Endothelial cell of umbilical vein (primary cell): Measurements from ENCODE around the gene ITGAE. TPM values are rescaled to one million over a fixed set of nuclear protein-coding genes. Genes with fewer than 3 reads are reported as not detected.

Source experiments
- BruUV-seq: library from RNA; stranded (reverse); fragments of 400-500 nt; replicated peaks from 2 replicates; lab custom pipeline; 2021; lab: Mats Ljungman, UMichigan
- CTCF ChIA-PET: fragments of 300-600, 350-600 bp; sonication (Branson Sonifier 250); formaldehyde crosslinking; loops from one replicate; lab custom pipeline; 2021; ENCODE audit warnings: antibody characterized with exemption, inconsistent platforms; lab: Charles Lee
- POLR2A ChIA-PET: fragments of 300-600, 350-600 bp; sonication (Branson Sonifier 250); formaldehyde crosslinking; loops from one replicate; lab custom pipeline; 2021; ENCODE audit warnings: antibody characterized with exemption, inconsistent platforms; lab: Charles Lee
- DNase-seq: peaks from one replicate; pipeline ENCODE4 v3.0.0-alpha.2; 2011; ENCODE audit warnings: low read depth, low spot score
- FAIRE-seq: peaks from 2 replicates; lab custom pipeline; 2011; peaks lifted over from hg19 to GRCh38; lab: Jason Lieb, UNC
- H2AFZ ChIP-seq: 2 replicates; pipeline ENCODE4 v1.6.0; 2012; ENCODE audit warnings: low read depth, low read length, control low read depth, inconsistent platforms
- H3K27ac ChIP-seq: 2 replicates; pipeline ENCODE4 v1.5.1; 2011; ENCODE audit warnings: low read depth, mild to moderate bottlenecking, control low read depth, low read length, moderate library complexity; ENCODE audit not compliant: insufficient read depth
- H3K27me3 ChIP-seq, 2 experiments: 2 replicates each; pipeline versions ENCODE4 v1.6.0 to v1.6.1; 2011; ENCODE audit warnings: low read length in 2 of 2, mixed read lengths in 1 of 2; ENCODE audit not compliant: control insufficient read depth in 2 of 2, insufficient read depth in 2 of 2
- H3K36me3 ChIP-seq, 2 experiments: 2 replicates in 1 of 2; 3 replicates in 1 of 2; pipeline ENCODE4 v1.5.1; 2011; ENCODE audit warnings: low read length in 2 of 2, mild to moderate bottlenecking in 1 of 2, moderate library complexity in 1 of 2; ENCODE audit not compliant: control insufficient read depth in 2 of 2, insufficient read depth in 2 of 2; ENCODE audit errors: extremely low read depth in 1 of 2
- H3K4me1 ChIP-seq: 3 replicates; pipeline ENCODE4 v1.5.1; 2011; ENCODE audit warnings: mild to moderate bottlenecking, low read length; ENCODE audit not compliant: control insufficient read depth, insufficient read depth; ENCODE audit errors: extremely low read depth
- H3K4me2 ChIP-seq: 2 replicates; pipeline ENCODE4 v1.6.1; 2011; ENCODE audit warnings: low read length, control low read depth, mixed read lengths; ENCODE audit not compliant: insufficient read depth
- H3K4me3 ChIP-seq, 3 experiments: fragments of 200-600 bp in 1 of 3; sonication (generic), shearing (Covaris generic) in 1 of 3; replicated peaks in 1 of 3; 2 replicates each; pipeline ENCODE4 v1.5.1; 2011 to 2016; ENCODE audit warnings: control low read depth in 3 of 3, low read length in 3 of 3, mild to moderate bottlenecking in 2 of 3, inconsistent platforms in 1 of 3, low read depth in 1 of 3, moderate library complexity in 1 of 3; ENCODE audit not compliant: insufficient read depth in 1 of 3
- H3K79me2 ChIP-seq: 2 replicates; pipeline ENCODE4 v1.6.0; 2012; ENCODE audit warnings: low read length, inconsistent platforms; ENCODE audit not compliant: control insufficient read depth, insufficient read depth
- H3K9ac ChIP-seq: replicated peaks from 2 replicates; pipeline ENCODE3; 2011; ENCODE audit warnings: low read length, control low read depth; ENCODE audit not compliant: insufficient read depth; ENCODE audit errors: extremely low read depth
- H3K9me1 ChIP-seq: replicated peaks from 3 replicates; pipeline ENCODE4 v1.6.0; 2011; ENCODE audit warnings: mild to moderate bottlenecking, low read length; ENCODE audit not compliant: control insufficient read depth, insufficient read depth; ENCODE audit errors: extremely low read depth
- H3K9me3 ChIP-seq: replicated peaks from 2 replicates; pipeline ENCODE4 v1.5.1; 2012; ENCODE audit warnings: low read length, inconsistent platforms; ENCODE audit not compliant: control insufficient read depth, insufficient read depth
- H4K20me1 ChIP-seq: replicated peaks from 2 replicates; pipeline ENCODE3; 2011; ENCODE audit warnings: mild to moderate bottlenecking, low read length; ENCODE audit not compliant: control insufficient read depth, insufficient read depth; ENCODE audit errors: extremely low read depth
- EZH2 ChIP-seq: IDR thresholded peaks from 2 replicates; pipeline ENCODE4 v1.6.1; 2012; ENCODE audit warnings: borderline replicate concordance, low read depth, mild to moderate bottlenecking, moderate library complexity, low read length, inconsistent platforms; ENCODE audit not compliant: severe bottlenecking
- FOS ChIP-seq: IDR thresholded peaks from 2 replicates; pipeline ENCODE4 v1.6.1; 2011; ENCODE audit warnings: mild to moderate bottlenecking, low read length, moderate library complexity, borderline replicate concordance; ENCODE audit not compliant: insufficient read depth
- GATA2 ChIP-seq: IDR thresholded peaks from 2 replicates; pipeline ENCODE4 v1.7.0; 2011; ENCODE audit warnings: low read depth, mild to moderate bottlenecking, moderate library complexity, mixed read lengths, low read length; ENCODE audit not compliant: insufficient read length, insufficient read depth
- JUN ChIP-seq: IDR thresholded peaks from 2 replicates; pipeline ENCODE4 v1.6.1; 2011; ENCODE audit warnings: borderline replicate concordance, low read depth; ENCODE audit not compliant: insufficient read length, insufficient read depth
- MYC ChIP-seq: IDR thresholded peaks from one replicate; pipeline ENCODE4 v1.6.1; 2011; ENCODE audit warnings: mild to moderate bottlenecking, low read depth, low read length
- POLR2A ChIP-seq: IDR thresholded peaks from 2 replicates; pipeline ENCODE4 v1.6.1; 2012; ENCODE audit warnings: low read depth, mild to moderate bottlenecking, control low read depth, low read length
- POLR2AphosphoS5 ChIP-seq: IDR thresholded peaks from 2 replicates; pipeline ENCODE4 v1.6.1; 2012; ENCODE audit warnings: low read depth, mild to moderate bottlenecking, control low read depth, low read length, moderate library complexity; ENCODE audit not compliant: insufficient read depth
- dilution Hi-C: fragments of 300-500 bp; cut with MboI; formaldehyde crosslinking; loops from one replicate; pipeline ENCODE4 v1.15.0; 2019; ENCODE audit warnings: low sequenced_read_pairs; ENCODE audit not compliant: extremely low pct_ligation_motif_present
- intact Hi-C: fragments of 100-400 bp; cut with micrococcal nuclease; formaldehyde crosslinking; loops from one replicate; pipeline ENCODE4 v1.10.0; 2022
- polyA plus RNA-seq, 4 experiments: library from polyadenylated mRNA; depleted of rRNA in 3 of 4; stranded (reverse) in 3 of 4; unstranded in 1 of 4; fragments of >200 nt; gene quantifications; 2 replicates each; pipeline versions ENCODE4 v1.2.1 to v1.2.3, GENCODE V29; 2011 to 2012; ENCODE audit warnings: missing spikeins in 1 of 4
- total RNA-seq: library from RNA; stranded (reverse); gene quantifications from 2 replicates; pipeline ENCODE4 v1.2.3, GENCODE V29; 2021
- TF ChIP-seq, protein P1 (sequence below), 2 donors: IDR thresholded peaks; 1 replicate in 1 of 2; 2 replicates in 1 of 2; pipeline ENCODE4 v1.5.1; 2011; ENCODE audit warnings: low read length in 2 of 2, mild to moderate bottlenecking in 2 of 2, moderate library complexity in 2 of 2, control low read depth in 1 of 2, inconsistent platforms in 1 of 2, low read depth in 1 of 2; ENCODE audit not compliant: insufficient read depth in 1 of 2; ENCODE audit errors: extremely low read depth in 1 of 2
- TF ChIP-seq, protein P2 (sequence below): IDR thresholded peaks from 2 replicates; pipeline ENCODE4 v1.6.1; 2011; ENCODE audit not compliant: insufficient read depth, insufficient read length

ITGAE gene
- total and polyA plus RNA-seq, 2 donors (not counting 3 experiments of a cell fraction or from before 2014, with no cell fraction given) = 29.6 to 71.6 TPM

DNA sequence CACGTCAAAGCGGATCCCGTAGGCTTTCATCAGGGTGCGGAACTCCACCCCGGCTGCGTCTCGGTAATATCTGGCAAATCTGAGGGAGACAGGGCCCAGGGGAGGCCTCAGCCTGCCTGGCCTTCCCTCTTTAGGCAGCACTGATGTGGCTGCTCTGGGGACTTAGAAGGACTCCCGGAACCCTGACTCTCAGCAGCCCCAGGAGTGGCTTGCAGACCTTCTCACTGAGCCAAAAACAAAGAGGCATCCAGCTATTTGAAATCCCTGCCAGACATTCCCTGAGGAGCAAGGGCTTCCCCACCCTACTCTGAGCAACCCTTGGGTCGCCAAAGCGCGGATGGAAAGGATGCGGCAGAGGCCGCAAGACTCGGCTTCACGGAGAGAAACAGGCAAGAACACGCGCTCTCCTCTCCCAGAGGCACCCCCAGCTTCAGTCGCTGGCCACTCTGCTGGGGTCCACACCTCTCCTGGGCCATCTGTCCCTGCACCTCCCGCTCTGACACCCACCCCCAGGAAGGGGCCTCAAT lies 112.9 kb downstream of the ITGAE start:
- H4K20me1 ChIP-seq = no peaks in the 10 kb centered on the region
- ChIA-PET CTCF (interaction anchor here (1.1 kb wide), 2 partner anchors 12 to 50 kb away, joined by 3 to 4 read pairs; no protein-coding TSS in a partner anchor), POLR2A (no interaction called here)
- peaks cover 0 to 5% of the 10 kb centered on the region in 2 experiments for H3K27me3 ChIP-seq
- no peaks in the 10 kb centered on the region for H3K36me3 ChIP-seq
- H3K4me3 ChIP-seq = no peak overlapping the region
- no peak overlapping the region for H3K9ac ChIP-seq
- TF ChIP-seq, protein P1, sequence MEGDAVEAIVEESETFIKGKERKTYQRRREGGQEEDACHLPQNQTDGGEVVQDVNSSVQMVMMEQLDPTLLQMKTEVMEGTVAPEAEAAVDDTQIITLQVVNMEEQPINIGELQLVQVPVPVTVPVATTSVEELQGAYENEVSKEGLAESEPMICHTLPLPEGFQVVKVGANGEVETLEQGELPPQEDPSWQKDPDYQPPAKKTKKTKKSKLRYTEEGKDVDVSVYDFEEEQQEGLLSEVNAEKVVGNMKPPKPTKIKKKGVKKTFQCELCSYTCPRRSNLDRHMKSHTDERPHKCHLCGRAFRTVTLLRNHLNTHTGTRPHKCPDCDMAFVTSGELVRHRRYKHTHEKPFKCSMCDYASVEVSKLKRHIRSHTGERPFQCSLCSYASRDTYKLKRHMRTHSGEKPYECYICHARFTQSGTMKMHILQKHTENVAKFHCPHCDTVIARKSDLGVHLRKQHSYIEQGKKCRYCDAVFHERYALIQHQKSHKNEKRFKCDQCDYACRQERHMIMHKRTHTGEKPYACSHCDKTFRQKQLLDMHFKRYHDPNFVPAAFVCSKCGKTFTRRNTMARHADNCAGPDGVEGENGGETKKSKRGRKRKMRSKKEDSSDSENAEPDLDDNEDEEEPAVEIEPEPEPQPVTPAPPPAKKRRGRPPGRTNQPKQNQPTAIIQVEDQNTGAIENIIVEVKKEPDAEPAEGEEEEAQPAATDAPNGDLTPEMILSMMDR (IDR thresholded peaks at IDR 0.05; ENCODE audit: extremely low read depth in 1 of 2, insufficient read depth in 1 of 2, low read depth in 1 of 2, low read length in 2 of 2) = no peak
- no peak for TF ChIP-seq FOS
- TF ChIP-seq, protein P2, sequence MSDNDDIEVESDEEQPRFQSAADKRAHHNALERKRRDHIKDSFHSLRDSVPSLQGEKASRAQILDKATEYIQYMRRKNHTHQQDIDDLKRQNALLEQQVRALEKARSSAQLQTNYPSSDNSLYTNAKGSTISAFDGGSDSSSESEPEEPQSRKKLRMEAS = no peak
- TF ChIP-seq JUN = no peak
- TF ChIP-seq POLR2A = no peak
- no peak for TF ChIP-seq POLR2AphosphoS5
- no peak for TF ChIP-seq MYC
- TF ChIP-seq EZH2 = no peak
- TF ChIP-seq GATA2 = no peak
- no peaks in the 10 kb centered on the region for H3K79me2 ChIP-seq
- intact Hi-C loops = no loop called here
- no peaks in the 10 kb centered on the region for H3K4me1 ChIP-seq
- H3K9me3 ChIP-seq = no peaks in the 10 kb centered on the region
- FAIRE-seq (no peak), DNase-seq (no peak)
- dilution Hi-C loops = no loop called here
- H3K9me1 ChIP-seq = no peaks in the 10 kb centered on the region
- no TSS peak for BruUV-seq
- no peak overlapping the region for H3K4me2 ChIP-seq
- H2AFZ ChIP-seq = no peak overlapping the region
- H3K27ac ChIP-seq = no peak overlapping the region
